OCI-LY1 (cell line): Measurements from ENCODE around the gene STX8.

ENCODE experiments used
- CTCF ChIP-seq: fragments of 200-600 bp; sonication (generic), shearing (Covaris generic); IDR thresholded peaks from 2 replicates; pipeline ENCODE4 v1.5.1; 2017; ENCODE audit warnings: mild to moderate bottlenecking, antibody characterized with exemption, low read length, moderate library complexity, mixed read lengths
- EZH2 ChIP-seq: fragments of 200-600 bp; sonication (generic), shearing (Covaris generic); IDR thresholded peaks from 2 replicates; pipeline ENCODE4 v1.8.0; 2017; ENCODE audit warnings: borderline replicate concordance, mixed run types, mild to moderate bottlenecking, antibody characterized with exemption, low read length, moderate library complexity, mixed read lengths

GRCh38 chr17:9313346-9313745, 262.3 kb downstream of the STX8 start:
- no peak for TF ChIP-seq CTCF
- no peak for TF ChIP-seq EZH2
